ENCODE data around the gene SVIL. TPM values are rescaled to one million over a fixed set of nuclear protein-coding genes. Genes with fewer than 3 reads are reported as not detected.

The SVIL gene
- total RNA-seq (2014; rRNA removed; shearing (Covaris generic)) = 14.5 and 17.2 TPM in 2 replicates

DNA sequence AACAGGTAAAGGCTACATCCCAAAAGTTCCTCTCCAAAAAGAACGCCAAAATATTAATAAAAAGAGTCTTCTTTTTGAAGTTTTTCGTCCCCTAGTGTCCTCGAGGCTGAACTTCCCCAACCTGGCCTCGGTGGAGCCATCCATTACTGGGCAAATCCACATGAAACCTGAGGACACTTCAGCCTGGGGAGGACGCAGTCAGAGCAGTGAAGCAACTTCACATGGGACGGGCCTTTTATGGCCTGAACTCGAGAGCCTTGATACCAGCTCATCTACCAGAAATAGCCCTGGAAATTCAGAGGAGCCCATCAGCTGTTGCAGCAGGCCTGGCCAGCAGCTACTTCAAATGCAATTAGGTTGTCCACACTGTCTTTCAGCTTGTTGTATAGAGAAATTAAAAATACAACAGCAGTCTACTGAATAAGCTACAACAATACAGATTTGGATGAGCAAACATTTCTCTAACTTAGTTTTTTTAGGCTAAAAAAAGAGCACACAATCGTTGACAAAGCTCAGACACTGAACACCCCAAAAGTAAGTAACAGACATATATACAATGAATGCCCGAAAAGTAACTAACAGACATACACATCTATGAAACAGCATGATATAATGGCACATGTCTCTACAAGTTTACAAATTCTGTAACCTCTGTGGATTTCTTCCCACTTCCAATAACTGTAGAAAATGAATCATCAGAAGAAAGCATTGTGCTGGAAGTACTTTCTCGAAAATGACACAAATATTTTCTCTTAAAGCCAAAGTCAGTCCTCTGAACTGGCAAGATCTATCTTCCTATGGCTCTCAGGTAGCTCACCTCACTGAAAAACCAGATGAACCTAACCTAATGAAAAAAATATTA lies at the start of gene SVIL:
Gene SVIL (minus strand): TSS at position 208 of the 862 bp plus-strand sequence. CDS start 79,913 bp downstream, outside the sequence.
- 0 out of 2 replicates have a peak within 1 kb of the TSS, but pooled peaks have one; percentile 4 for H3K4me3 ChIP-seq (ENCODE audit: insufficient read depth, low read depth, low read length)
- H3K36me3 ChIP-seq (replicated peaks; ENCODE audit: control insufficient read depth, insufficient read depth, low read length) = no peaks in the 10 kb centered on the region
- no peaks in the 10 kb centered on the region for H3K27me3 ChIP-seq (ENCODE audit: control insufficient read depth, insufficient read depth, low read length)
- no peak for DNase-seq

GRCh38 chr10:29681676-29682448 lies 47.1 kb upstream of the SVIL start:
- H3K36me3 ChIP-seq (replicated peaks; ENCODE audit: control insufficient read depth, insufficient read depth, low read length) = no peaks in the 10 kb centered on the region
- H3K27me3 ChIP-seq (ENCODE audit: control insufficient read depth, insufficient read depth, low read length) = no peaks in the 10 kb centered on the region
- no peak for DNase-seq
- H3K4me3 ChIP-seq (ENCODE audit: insufficient read depth, low read depth, low read length) = no peak overlapping the region

DNA sequence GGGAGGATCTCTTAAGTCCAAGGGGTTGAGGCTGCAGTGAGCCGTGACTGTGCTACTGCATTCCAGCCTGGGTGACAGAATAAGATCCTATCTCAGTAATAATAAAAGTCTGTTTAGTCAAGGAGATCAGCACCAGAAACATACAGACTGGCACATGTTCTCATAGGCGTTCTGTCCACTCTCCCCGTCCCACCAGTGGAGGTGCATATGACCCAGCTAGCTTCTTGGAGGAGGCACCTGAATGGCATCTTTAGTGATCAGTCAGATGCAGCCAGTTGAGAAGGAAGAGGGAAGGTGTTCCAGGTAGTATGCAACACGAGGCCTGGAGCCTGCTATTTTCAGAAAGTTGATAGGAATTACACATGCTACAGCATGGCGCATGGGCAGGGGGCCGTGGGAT lies 45.3 kb upstream of the SVIL start:
- H3K36me3 ChIP-seq (replicated peaks; ENCODE audit: control insufficient read depth, insufficient read depth, low read length) = no peaks in the 10 kb centered on the region
- no peak overlapping the region for H3K4me3 ChIP-seq (ENCODE audit: insufficient read depth, low read depth, low read length)
- H3K27me3 ChIP-seq (ENCODE audit: control insufficient read depth, insufficient read depth, low read length) = no peaks in the 10 kb centered on the region
- no peak for DNase-seq

GRCh38 chr10:29676732-29677131 lies 42.0 kb upstream of the SVIL start:
- Histone ChIP-seq H3K27me3 (ENCODE audit: control insufficient read depth, insufficient read depth, low read length) (no peaks in the 10 kb centered on the region), H3K36me3 (replicated peaks; ENCODE audit: control insufficient read depth, insufficient read depth, low read length) (no peaks in the 10 kb centered on the region), H3K4me3 (ENCODE audit: insufficient read depth, low read depth, low read length) (no peak overlapping the region)
- no peak for DNase-seq

DNA sequence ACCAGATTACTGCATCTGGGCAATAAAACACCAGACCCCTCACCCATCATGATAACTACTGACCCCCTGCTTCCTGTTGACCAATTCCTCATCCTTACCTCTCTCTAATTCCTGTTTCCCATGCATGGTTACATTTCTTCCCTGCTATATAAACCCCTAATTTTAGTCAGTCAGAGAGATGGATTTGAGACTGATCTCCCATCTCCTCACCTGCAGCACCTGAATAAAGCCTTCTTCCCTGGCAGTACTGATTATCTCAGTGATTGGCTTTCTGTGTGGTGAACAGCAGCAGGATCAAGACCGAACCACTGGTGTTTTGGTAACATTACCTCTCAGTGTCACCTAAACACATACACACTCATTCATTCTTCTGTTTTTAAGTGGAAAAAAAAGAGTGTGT lies 41.2 kb upstream of the SVIL start:
- H3K27me3 ChIP-seq (ENCODE audit: control insufficient read depth, insufficient read depth, low read length) = no peaks in the 10 kb centered on the region
- no peaks in the 10 kb centered on the region for H3K36me3 ChIP-seq (replicated peaks; ENCODE audit: control insufficient read depth, insufficient read depth, low read length)
- DNase-seq = no peak
- H3K4me3 ChIP-seq (ENCODE audit: insufficient read depth, low read depth, low read length) = no peak overlapping the region

- Histone ChIP-seq H3K4me3 (ENCODE audit: insufficient read depth, low read depth, low read length) (no peak overlapping the region), H3K27me3 (ENCODE audit: control insufficient read depth, insufficient read depth, low read length) (no peaks in the 10 kb centered on the region), H3K36me3 (replicated peaks; ENCODE audit: control insufficient read depth, insufficient read depth, low read length) (no peaks in the 10 kb centered on the region; the same call in 1 of the 2 replicates)
- DNase-seq = no peak
These were observed 37.2 kb upstream of the SVIL start for GRCh38 chr10:29671968-29672367.

DNA sequence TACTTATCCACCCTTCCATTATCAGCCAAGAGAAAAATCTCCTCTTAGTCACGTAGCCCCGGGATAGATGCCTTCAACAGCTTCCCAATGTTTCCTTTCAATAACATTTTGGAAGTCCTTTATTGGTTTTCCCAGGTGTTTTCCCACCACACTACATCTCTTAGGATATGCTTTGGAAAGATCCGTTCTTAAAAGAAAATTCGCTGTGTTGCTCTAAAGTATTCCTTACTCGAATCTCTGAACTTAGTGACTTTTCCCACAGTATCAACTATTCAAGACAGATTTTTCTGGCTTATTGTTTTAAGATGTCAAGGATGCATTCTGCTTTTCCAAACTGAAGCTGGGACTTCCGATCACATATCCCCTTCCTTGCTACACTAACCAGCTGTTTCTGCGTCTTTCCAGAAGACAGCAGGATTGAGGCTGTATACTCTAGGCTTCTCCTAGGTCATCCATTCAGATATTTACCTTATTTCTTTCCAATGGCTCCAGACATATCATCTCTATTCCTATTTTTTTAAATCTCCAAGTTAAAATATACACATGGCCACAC lies 36.5 kb upstream of the SVIL start:
- Histone ChIP-seq H3K36me3 (replicated peaks; ENCODE audit: control insufficient read depth, insufficient read depth, low read length) (no peaks in the 10 kb centered on the region; the same call in 1 of the 2 replicates), H3K27me3 (ENCODE audit: control insufficient read depth, insufficient read depth, low read length) (no peaks in the 10 kb centered on the region), H3K4me3 (ENCODE audit: insufficient read depth, low read depth, low read length) (no peak overlapping the region)
- DNase-seq = no peak

DNA sequence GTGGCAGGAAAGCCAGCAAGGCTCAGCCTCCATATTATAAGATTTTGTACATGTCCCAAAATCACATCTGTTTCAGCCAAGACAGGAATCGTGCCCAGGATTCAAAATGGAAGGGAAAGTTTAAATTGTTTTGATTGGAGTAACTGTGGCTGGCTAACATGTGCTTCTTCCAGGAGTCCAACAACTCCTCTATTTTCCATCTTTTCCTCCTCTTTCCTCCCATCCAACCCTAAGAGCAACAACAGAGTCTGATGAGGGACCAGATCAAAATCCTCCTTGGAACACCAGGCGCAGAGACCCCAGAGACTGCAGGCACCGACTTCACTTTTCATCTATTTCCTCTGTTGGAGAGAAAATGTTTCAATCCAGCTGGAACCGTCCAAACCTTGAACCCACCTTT lies 36.0 kb upstream of the SVIL start:
- Histone ChIP-seq H3K27me3 (ENCODE audit: control insufficient read depth, insufficient read depth, low read length) (no peaks in the 10 kb centered on the region), H3K4me3 (ENCODE audit: insufficient read depth, low read depth, low read length) (no peak overlapping the region), H3K36me3 (replicated peaks; ENCODE audit: control insufficient read depth, insufficient read depth, low read length) (no peaks in the 10 kb centered on the region; the same call in 1 of the 2 replicates)

DNA sequence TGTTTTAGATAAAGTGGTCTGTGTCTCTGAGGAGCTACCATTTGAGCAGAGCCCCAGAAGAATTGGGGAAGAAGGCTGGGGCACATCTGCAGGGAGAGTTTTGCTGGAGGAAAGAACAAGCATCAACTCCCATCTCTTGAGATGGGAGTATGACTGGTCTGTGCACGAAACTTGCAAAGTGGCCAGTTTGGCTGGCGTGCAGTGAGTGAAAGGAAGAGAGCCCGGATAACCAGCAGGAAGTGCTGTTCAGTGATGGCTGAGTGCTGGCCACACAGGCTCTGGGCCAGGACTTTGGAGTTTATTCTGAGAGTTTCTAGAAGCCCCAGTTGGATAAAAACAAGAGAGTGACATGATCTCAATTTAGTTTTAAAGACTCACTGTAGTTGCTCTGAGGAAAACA lies 34.4 kb upstream of the SVIL start:
- DNase-seq = no peak
- Histone ChIP-seq H3K4me3 (ENCODE audit: insufficient read depth, low read depth, low read length) (no peak overlapping the region), H3K36me3 (replicated peaks; ENCODE audit: control insufficient read depth, insufficient read depth, low read length) (no peaks in the 10 kb centered on the region; the same call in 1 of the 2 replicates), H3K27me3 (ENCODE audit: control insufficient read depth, insufficient read depth, low read length) (no peaks in the 10 kb centered on the region)

More for the DNA sequence above, 36.0 kb upstream of the SVIL start:
- DNase-seq = no peak

GRCh38 chr10:29668628-29669027 lies 33.9 kb upstream of the SVIL start:
- no peak for DNase-seq
- no peak overlapping the region for H3K4me3 ChIP-seq (ENCODE audit: insufficient read depth, low read depth, low read length)
- H3K27me3 ChIP-seq (ENCODE audit: control insufficient read depth, insufficient read depth, low read length) = no peaks in the 10 kb centered on the region
- no peaks in the 10 kb centered on the region; the same call in 1 of the 2 replicates for H3K36me3 ChIP-seq (replicated peaks; ENCODE audit: control insufficient read depth, insufficient read depth, low read length)

DNA sequence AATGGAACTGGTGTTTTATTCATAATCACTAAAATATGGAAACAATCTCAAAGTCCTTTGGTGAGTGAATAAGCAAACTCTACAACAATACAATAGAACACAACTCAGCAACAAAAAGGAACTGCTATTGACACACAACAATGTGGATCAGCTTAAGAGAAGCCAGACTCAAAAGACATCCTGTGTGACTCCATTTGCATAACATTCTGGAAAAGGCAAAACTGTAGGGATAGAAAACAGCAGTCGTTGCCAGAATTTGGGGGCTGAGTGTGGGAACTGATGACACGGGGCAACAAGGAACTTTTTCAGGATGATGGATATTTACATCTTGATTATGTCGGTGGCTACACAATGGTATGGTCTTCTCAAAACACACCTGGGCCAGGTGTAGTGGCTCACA lies 32.4 kb upstream of the SVIL start:
- H3K27me3 ChIP-seq (ENCODE audit: control insufficient read depth, insufficient read depth, low read length) = no peaks in the 10 kb centered on the region
- H3K36me3 ChIP-seq (replicated peaks; ENCODE audit: control insufficient read depth, insufficient read depth, low read length) = no peaks in the 10 kb centered on the region; the same call in 1 of the 2 replicates
- peak; percentile 16 for DNase-seq
- no peak overlapping the region for H3K4me3 ChIP-seq (ENCODE audit: insufficient read depth, low read depth, low read length)

DNA sequence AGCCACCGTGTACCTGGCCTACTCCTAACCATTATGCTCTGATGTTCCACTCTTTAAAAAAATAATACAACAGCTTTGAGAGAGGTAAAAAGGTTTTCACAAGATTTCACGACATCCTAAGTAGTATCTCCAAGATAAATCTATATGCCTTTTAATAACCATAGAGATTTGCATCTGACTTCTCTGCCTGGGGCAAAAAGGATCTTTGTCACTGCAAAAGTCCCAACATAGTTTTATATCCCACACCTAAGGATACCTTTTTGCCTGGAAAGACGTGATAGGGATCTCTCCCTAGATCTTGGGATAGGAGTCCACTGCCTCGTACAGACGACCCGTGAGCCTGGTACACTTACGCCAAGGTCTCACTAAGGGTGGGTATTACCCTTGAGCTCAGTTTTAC lies 31.4 kb upstream of the SVIL start:
- H3K36me3 ChIP-seq (replicated peaks; ENCODE audit: control insufficient read depth, insufficient read depth, low read length) = no peaks in the 10 kb centered on the region; the same call in 1 of the 2 replicates
- DNase-seq = no peak
- no peak overlapping the region for H3K4me3 ChIP-seq (ENCODE audit: insufficient read depth, low read depth, low read length)
- H3K27me3 ChIP-seq (ENCODE audit: control insufficient read depth, insufficient read depth, low read length) = no peaks in the 10 kb centered on the region

DNA sequence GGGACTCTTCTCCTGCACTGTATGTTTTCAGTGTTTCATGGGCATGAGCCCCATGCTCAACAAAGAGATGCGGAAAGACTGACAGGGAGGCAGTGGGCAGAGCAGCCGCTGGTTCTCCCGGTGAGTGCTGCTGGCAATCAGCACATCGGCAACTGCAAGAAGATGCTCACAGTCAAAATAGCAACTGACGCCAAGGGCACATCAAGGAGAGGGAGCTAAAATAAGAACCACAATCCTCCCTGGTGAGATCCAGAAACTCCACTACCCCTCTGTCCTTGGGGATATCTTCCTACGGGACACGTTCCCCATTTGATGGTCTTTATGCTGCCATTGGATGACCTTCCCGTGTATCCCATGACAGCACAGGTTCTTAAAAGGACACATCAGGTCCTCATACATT lies 28.9 kb upstream of the SVIL start:
- Histone ChIP-seq H3K36me3 (replicated peaks; ENCODE audit: control insufficient read depth, insufficient read depth, low read length) (no peaks in the 10 kb centered on the region), H3K4me3 (ENCODE audit: insufficient read depth, low read depth, low read length) (no peak overlapping the region), H3K27me3 (ENCODE audit: control insufficient read depth, insufficient read depth, low read length) (no peaks in the 10 kb centered on the region)
- no peak for DNase-seq

All from H7 (cell line).